WTC11 (cell line): ENCODE results near the gene PDE4B. TPM values are rescaled to one million over a fixed set of nuclear protein-coding genes. Genes with fewer than 3 reads are reported as not detected.
"Not testable (repeated sequence)": the region's sequence is repeated elsewhere in the genome, so short reads cannot be mapped to it uniquely, and the experiment has no call there.

Source experiments
- ATAC-seq: fragments of 200-7000 bp; cut with Tn5 transposase; 2 replicates; pipeline ENCODE4 v1.10.0; 2021; ENCODE audit warnings: mild to moderate bottlenecking, moderate library complexity
- CTCF ChIA-PET: fragments of 300-600 bp; sonication (Branson Sonifier 250); formaldehyde crosslinking; loops from one replicate; lab custom pipeline; 2021; ENCODE audit warnings: antibody characterized with exemption; lab: Charles Lee
- POLR2A ChIA-PET: fragments of 350-600 bp; sonication (Branson Sonifier 250); formaldehyde crosslinking; loops from one replicate; lab custom pipeline; 2021; ENCODE audit warnings: antibody characterized with exemption; lab: Charles Lee
- DNase-seq: peaks from one replicate; pipeline ENCODE4 v3.0.0; 2021; ENCODE audit warnings: low spot score
- H3K27ac Mint-ChIP-seq: 2 replicates; pipeline ENCODE4 v1.8.0; 2021; ENCODE audit warnings: mixed read lengths
- H3K27me3 Mint-ChIP-seq: 2 replicates; pipeline ENCODE4 v1.8.0; 2021; ENCODE audit warnings: low read depth, mild to moderate bottlenecking, moderate library complexity, mixed read lengths
- H3K36me3 Mint-ChIP-seq: 2 replicates; pipeline ENCODE4 v1.8.0; 2021; ENCODE audit warnings: mixed read lengths
- H3K4me1 Mint-ChIP-seq: 2 replicates; pipeline ENCODE4 v1.8.0; 2022; ENCODE audit warnings: mixed read lengths
- H3K4me3 Mint-ChIP-seq: 2 replicates; pipeline ENCODE4 v1.8.0; 2021; ENCODE audit warnings: mild to moderate bottlenecking, moderate library complexity, mixed read lengths
- H3K9me3 Mint-ChIP-seq: 2 replicates; pipeline ENCODE4 v1.8.0; 2021; ENCODE audit warnings: mixed read lengths
- ELF4 ChIP-seq: sonication (generic); formaldehyde crosslinking; IDR thresholded peaks from 2 replicates; pipeline ENCODE4 v1.8.1; 2022; ENCODE audit warnings: low read depth, mild to moderate bottlenecking, moderate library complexity, missing genetic modification reagents
- ETV6 ChIP-seq: sonication (generic); formaldehyde crosslinking; IDR thresholded peaks from 2 replicates; pipeline ENCODE4 v1.8.1; 2022; ENCODE audit warnings: mild to moderate bottlenecking, missing genetic modification reagents
- HMGA2 ChIP-seq: fragments of 250-450 bp; sonication (Bioruptor Pico); IDR thresholded peaks from 2 replicates; pipeline ENCODE4 v1.4.0; 2021; ENCODE audit warnings: mild to moderate bottlenecking, moderate library complexity
- IRF1 ChIP-seq: sonication (generic); formaldehyde crosslinking; IDR thresholded peaks from 2 replicates; pipeline ENCODE4 v1.8.0; 2023; ENCODE audit warnings: missing genetic modification reagents
- JAZF1 ChIP-seq: fragments of 250-450 bp; sonication (Bioruptor Pico); IDR thresholded peaks from 2 replicates; pipeline ENCODE4 v1.9.0; 2021; ENCODE audit warnings: moderate library complexity, mild to moderate bottlenecking, inconsistent platforms
- NFE2L1 ChIP-seq: sonication (generic); formaldehyde crosslinking; IDR thresholded peaks from 2 replicates; pipeline ENCODE4 v1.8.1; 2023; ENCODE audit warnings: missing genetic modification reagents
- PRDM15 ChIP-seq: sonication (generic); formaldehyde crosslinking; IDR thresholded peaks from 2 replicates; pipeline ENCODE4 v1.8.0; 2022; ENCODE audit warnings: missing genetic modification reagents
- USF1 ChIP-seq: sonication (generic); formaldehyde crosslinking; IDR thresholded peaks from 2 replicates; pipeline ENCODE4 v1.8.0; 2022; ENCODE audit warnings: mild to moderate bottlenecking, missing genetic modification reagents
- ZNF263 ChIP-seq: sonication (generic); formaldehyde crosslinking; IDR thresholded peaks from 2 replicates; pipeline ENCODE4 v1.8.1; 2022; ENCODE audit warnings: low read depth, mild to moderate bottlenecking, moderate library complexity, missing genetic modification reagents
- ZNF416 ChIP-seq: fragments of 250-450 bp; sonication (Bioruptor Pico); IDR thresholded peaks from 2 replicates; pipeline ENCODE4 v1.9.0; 2021; ENCODE audit warnings: mild to moderate bottlenecking, inconsistent platforms
- ZNF423 ChIP-seq: fragments of 250-450 bp; sonication (Bioruptor Pico); IDR thresholded peaks from 2 replicates; pipeline ENCODE4 v2.1.2; 2022; ENCODE audit warnings: mild to moderate bottlenecking, moderate library complexity
- total RNA-seq: library from RNA; stranded (reverse); gene quantifications from 3 replicates; pipeline ENCODE4 v1.2.3, GENCODE V29; 2021
- TF ChIP-seq, protein P1 (sequence below): sonication (generic); formaldehyde crosslinking; IDR thresholded peaks from 2 replicates; pipeline ENCODE4 v1.8.0; 2023; ENCODE audit warnings: mild to moderate bottlenecking, missing genetic modification reagents
- TF ChIP-seq, protein P2 (sequence below): sonication (generic); formaldehyde crosslinking; IDR thresholded peaks from 2 replicates; pipeline ENCODE4 v1.8.1; 2023; ENCODE audit warnings: mild to moderate bottlenecking, missing genetic modification reagents
- TF ChIP-seq, protein P3 (sequence below): sonication (generic); formaldehyde crosslinking; IDR thresholded peaks from 2 replicates; pipeline ENCODE4 v1.8.1; 2023; ENCODE audit warnings: mild to moderate bottlenecking, missing genetic modification reagents, borderline replicate concordance

Gene PDE4B
- total RNA-seq, 1 experiment from 2014 or later: 8.0 TPM

DNA sequence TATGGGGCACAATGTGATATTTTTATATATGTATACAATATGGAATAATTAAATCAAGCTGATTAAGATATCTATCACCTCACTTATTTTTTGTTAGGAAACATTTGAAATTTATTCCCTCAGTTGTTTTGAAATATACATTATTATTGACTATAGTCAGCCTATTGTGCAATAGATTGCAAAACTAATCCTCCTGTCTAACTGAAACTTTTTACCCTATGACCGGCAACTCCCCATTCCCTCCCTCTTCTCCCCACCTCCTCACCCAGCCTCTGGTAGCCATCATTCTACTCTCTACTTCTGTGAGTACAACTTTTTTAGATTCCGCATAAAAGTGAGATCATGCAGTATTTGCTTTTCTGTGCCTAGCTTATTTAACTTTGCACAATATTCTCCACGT lies 623.6 kb downstream of the PDE4B start (continued):
- TF ChIP-seq, protein P1, sequence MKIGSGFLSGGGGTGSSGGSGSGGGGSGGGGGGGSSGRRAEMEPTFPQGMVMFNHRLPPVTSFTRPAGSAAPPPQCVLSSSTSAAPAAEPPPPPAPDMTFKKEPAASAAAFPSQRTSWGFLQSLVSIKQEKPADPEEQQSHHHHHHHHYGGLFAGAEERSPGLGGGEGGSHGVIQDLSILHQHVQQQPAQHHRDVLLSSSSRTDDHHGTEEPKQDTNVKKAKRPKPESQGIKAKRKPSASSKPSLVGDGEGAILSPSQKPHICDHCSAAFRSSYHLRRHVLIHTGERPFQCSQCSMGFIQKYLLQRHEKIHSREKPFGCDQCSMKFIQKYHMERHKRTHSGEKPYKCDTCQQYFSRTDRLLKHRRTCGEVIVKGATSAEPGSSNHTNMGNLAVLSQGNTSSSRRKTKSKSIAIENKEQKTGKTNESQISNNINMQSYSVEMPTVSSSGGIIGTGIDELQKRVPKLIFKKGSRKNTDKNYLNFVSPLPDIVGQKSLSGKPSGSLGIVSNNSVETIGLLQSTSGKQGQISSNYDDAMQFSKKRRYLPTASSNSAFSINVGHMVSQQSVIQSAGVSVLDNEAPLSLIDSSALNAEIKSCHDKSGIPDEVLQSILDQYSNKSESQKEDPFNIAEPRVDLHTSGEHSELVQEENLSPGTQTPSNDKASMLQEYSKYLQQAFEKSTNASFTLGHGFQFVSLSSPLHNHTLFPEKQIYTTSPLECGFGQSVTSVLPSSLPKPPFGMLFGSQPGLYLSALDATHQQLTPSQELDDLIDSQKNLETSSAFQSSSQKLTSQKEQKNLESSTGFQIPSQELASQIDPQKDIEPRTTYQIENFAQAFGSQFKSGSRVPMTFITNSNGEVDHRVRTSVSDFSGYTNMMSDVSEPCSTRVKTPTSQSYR (CRISPR knock-in tag): no peak

- peaks cover 54% of the 10 kb centered on the region for H3K9me3 Mint-ChIP-seq
- TF ChIP-seq HMGA2: no peak
- no peak for TF ChIP-seq NFE2L1 (CRISPR knock-in tag)
- TF ChIP-seq, protein P2, sequence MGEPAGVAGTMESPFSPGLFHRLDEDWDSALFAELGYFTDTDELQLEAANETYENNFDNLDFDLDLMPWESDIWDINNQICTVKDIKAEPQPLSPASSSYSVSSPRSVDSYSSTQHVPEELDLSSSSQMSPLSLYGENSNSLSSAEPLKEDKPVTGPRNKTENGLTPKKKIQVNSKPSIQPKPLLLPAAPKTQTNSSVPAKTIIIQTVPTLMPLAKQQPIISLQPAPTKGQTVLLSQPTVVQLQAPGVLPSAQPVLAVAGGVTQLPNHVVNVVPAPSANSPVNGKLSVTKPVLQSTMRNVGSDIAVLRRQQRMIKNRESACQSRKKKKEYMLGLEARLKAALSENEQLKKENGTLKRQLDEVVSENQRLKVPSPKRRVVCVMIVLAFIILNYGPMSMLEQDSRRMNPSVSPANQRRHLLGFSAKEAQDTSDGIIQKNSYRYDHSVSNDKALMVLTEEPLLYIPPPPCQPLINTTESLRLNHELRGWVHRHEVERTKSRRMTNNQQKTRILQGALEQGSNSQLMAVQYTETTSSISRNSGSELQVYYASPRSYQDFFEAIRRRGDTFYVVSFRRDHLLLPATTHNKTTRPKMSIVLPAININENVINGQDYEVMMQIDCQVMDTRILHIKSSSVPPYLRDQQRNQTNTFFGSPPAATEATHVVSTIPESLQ (CRISPR knock-in tag): no peak
- TF ChIP-seq ZNF416 (CRISPR knock-in tag): no peak
- TF ChIP-seq, protein P3, sequence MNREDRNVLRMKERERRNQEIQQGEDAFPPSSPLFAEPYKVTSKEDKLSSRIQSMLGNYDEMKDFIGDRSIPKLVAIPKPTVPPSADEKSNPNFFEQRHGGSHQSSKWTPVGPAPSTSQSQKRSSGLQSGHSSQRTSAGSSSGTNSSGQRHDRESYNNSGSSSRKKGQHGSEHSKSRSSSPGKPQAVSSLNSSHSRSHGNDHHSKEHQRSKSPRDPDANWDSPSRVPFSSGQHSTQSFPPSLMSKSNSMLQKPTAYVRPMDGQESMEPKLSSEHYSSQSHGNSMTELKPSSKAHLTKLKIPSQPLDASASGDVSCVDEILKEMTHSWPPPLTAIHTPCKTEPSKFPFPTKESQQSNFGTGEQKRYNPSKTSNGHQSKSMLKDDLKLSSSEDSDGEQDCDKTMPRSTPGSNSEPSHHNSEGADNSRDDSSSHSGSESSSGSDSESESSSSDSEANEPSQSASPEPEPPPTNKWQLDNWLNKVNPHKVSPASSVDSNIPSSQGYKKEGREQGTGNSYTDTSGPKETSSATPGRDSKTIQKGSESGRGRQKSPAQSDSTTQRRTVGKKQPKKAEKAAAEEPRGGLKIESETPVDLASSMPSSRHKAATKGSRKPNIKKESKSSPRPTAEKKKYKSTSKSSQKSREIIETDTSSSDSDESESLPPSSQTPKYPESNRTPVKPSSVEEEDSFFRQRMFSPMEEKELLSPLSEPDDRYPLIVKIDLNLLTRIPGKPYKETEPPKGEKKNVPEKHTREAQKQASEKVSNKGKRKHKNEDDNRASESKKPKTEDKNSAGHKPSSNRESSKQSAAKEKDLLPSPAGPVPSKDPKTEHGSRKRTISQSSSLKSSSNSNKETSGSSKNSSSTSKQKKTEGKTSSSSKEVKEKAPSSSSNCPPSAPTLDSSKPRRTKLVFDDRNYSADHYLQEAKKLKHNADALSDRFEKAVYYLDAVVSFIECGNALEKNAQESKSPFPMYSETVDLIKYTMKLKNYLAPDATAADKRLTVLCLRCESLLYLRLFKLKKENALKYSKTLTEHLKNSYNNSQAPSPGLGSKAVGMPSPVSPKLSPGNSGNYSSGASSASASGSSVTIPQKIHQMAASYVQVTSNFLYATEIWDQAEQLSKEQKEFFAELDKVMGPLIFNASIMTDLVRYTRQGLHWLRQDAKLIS: no peak
- TF ChIP-seq, all 79 proteins: peak for 0
- H3K4me1 Mint-ChIP-seq: no peaks in the 10 kb centered on the region
- CTCF ChIA-PET: no interaction called here
- no peak overlapping the region for H3K27ac Mint-ChIP-seq
- POLR2A ChIA-PET: no interaction called here
- ATAC-seq (no peak), DNase-seq (no peak)
- H3K27me3 Mint-ChIP-seq: peaks cover 3% of the 10 kb centered on the region; the same call in 1 of the 2 replicates
- H3K36me3 Mint-ChIP-seq: peaks cover 32% of the 10 kb centered on the region
- H3K4me3 Mint-ChIP-seq: no peak overlapping the region
Measured at GRCh38 chr1:66418021-66418420, 625.3 kb downstream of the PDE4B start.

GRCh38 chr1:66420171-66420570 lies 627.5 kb downstream of the PDE4B start:
- H3K27ac Mint-ChIP-seq, CTCF ChIA-PET, H3K27me3 Mint-ChIP-seq, ATAC-seq, DNase-seq, POLR2A ChIA-PET, H3K4me3 Mint-ChIP-seq: not testable (repeated sequence)
- peaks cover 11% of the 10 kb centered on the region for H3K4me1 Mint-ChIP-seq
- peaks cover 52% of the 10 kb centered on the region for H3K9me3 Mint-ChIP-seq
- H3K36me3 Mint-ChIP-seq: peaks cover 32% of the 10 kb centered on the region

DNA sequence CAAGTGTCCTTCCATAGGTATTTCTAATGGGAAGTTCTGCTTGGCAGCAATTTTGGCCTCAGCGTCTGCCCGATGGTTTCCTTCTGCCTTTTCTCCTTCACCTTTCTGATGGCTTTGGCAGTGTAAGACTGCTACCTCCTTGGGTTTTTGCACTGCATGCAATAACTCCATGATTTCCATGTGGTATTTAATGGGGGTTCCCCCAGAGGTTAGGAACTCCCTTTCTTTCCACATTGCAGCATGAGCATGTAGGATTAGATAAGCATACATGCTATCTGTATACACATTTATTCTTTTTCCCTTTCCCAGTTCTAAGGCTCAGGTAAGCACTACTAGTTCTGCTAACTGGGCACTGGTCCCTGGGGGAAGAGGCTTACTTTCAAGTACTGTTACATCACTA lies 628.2 kb downstream of the PDE4B start:
- CTCF ChIA-PET, H3K27me3 Mint-ChIP-seq, ATAC-seq, H3K4me3 Mint-ChIP-seq, POLR2A ChIA-PET, DNase-seq, H3K27ac Mint-ChIP-seq: not testable (repeated sequence)
- Mint-ChIP-seq H3K36me3 (peaks cover 32% of the 10 kb centered on the region), H3K4me1 (peaks cover 16% of the 10 kb centered on the region), H3K9me3 (peaks cover 45% of the 10 kb centered on the region)

DNA sequence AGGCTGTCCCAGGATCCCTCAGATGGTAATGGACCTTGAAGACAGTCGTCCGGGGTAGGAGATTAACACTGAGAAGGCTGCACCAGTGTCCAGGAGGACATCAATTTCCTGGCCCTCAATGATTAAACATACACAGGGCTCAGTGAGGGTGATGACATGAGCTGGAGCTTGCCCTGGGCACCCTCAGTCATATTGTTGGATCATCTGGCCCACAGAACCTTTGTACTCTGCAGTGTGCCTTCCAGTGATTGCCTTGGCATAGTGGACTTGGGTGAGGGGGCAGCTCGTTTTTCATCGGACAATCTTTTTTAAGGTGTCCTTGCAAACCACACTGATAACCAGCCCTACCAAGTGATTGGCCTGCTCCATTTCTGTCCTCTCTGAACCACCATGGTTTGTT lies 630.1 kb downstream of the PDE4B start:
- peaks cover 30% of the 10 kb centered on the region for H3K36me3 Mint-ChIP-seq
- H3K4me3 Mint-ChIP-seq: no peak overlapping the region
- peaks cover 24% of the 10 kb centered on the region for H3K4me1 Mint-ChIP-seq
- ChIA-PET CTCF (no interaction called here), POLR2A (no interaction called here)
- no peaks in the 10 kb centered on the region; the same call in none of the 2 replicates for H3K27me3 Mint-ChIP-seq
- no peak overlapping the region for H3K27ac Mint-ChIP-seq
- peaks cover 41% of the 10 kb centered on the region for H3K9me3 Mint-ChIP-seq
- DNase-seq (no peak), ATAC-seq (no peak)
- TF ChIP-seq ZNF423 (CRISPR knock-in tag): no peak
- TF ChIP-seq ELF4 (CRISPR knock-in tag): no peak
- TF ChIP-seq PRDM15 (CRISPR knock-in tag): no peak
- TF ChIP-seq JAZF1 (CRISPR knock-in tag): no peak
- no peak for TF ChIP-seq ETV6 (CRISPR knock-in tag)
- TF ChIP-seq ZNF263 (CRISPR knock-in tag): no peak
- no peak for TF ChIP-seq USF1 (CRISPR knock-in tag)
- TF ChIP-seq IRF1 (CRISPR knock-in tag): no peak
